GM13977 (cell line): Measurements from ENCODE around the gene SHISA9.

Experiments used
- DNase-seq: peaks from one replicate; pipeline ENCODE4 v3.0.0; 2012; ENCODE audit warnings: low spot score
- CTCF ChIP-seq: IDR thresholded peaks from 2 replicates; pipeline ENCODE4 v1.5.1; 2012; ENCODE audit warnings: mild to moderate bottlenecking, control low read depth; ENCODE audit not compliant: insufficient read depth; ENCODE audit errors: extremely low read depth, missing control alignments
- in situ Hi-C: fragments of 300-500 bp; cut with MboI; formaldehyde crosslinking; loops from one replicate; pipeline ENCODE4 v1.12.0; 2022; ENCODE audit warnings: low sequenced_read_pairs, low pct_unique_long_range_greater_than_20kb, mixed read lengths, inconsistent platforms; ENCODE audit not compliant: unreplicated experiment

SHISA9 gene

GRCh38 chr16:13120091-13120490 lies 218.7 kb downstream of the SHISA9 start:
- in situ Hi-C loops = no loop called here
- no peak for TF ChIP-seq CTCF
- DNase-seq = no peak

GRCh38 chr16:13120557-13120956 lies 219.2 kb downstream of the SHISA9 start:
- in situ Hi-C loops = no loop called here
- TF ChIP-seq CTCF = no peak
- no peak for DNase-seq

- DNase-seq = no peak
- no peak for TF ChIP-seq CTCF
- in situ Hi-C loops = no loop called here
Measured at GRCh38 chr16:13123991-13124390, 222.6 kb downstream of the SHISA9 start.

GRCh38 chr16:13127144-13127543 lies 225.7 kb downstream of the SHISA9 start:
- DNase-seq = no peak
- in situ Hi-C loops = no loop called here
- TF ChIP-seq CTCF = no peak

- no peak for TF ChIP-seq CTCF
- in situ Hi-C loops = no loop called here
- DNase-seq = no peak
Measured at GRCh38 chr16:13130586-13130985, 229.2 kb downstream of the SHISA9 start.

GRCh38 chr16:13134836-13135235 lies 233.4 kb downstream of the SHISA9 start:
- in situ Hi-C loops = no loop called here
- DNase-seq = no peak
- no peak for TF ChIP-seq CTCF

GRCh38 chr16:13136901-13137300 lies 235.5 kb downstream of the SHISA9 start:
- TF ChIP-seq CTCF = no peak
- DNase-seq = no peak
- in situ Hi-C loops = no loop called here
